CD4-positive, alpha-beta memory T cell (primary cell): Measurements from ENCODE around the gene PIP5KL1. TPM values are rescaled to one million over a fixed set of nuclear protein-coding genes. Genes with fewer than 3 reads are reported as not detected.

ENCODE experiments used
- CTCF ChIA-PET: fragments of 350-600 bp; sonication (Branson Sonifier 250); formaldehyde crosslinking; loops from one replicate; lab custom pipeline; 2021; ENCODE audit warnings: inconsistent platforms; ENCODE audit not compliant: partially characterized antibody; lab: Charles Lee
- POLR2A ChIA-PET: fragments of 350-600 bp; sonication (Branson Sonifier 250); formaldehyde crosslinking; loops from one replicate; lab custom pipeline; 2021; ENCODE audit not compliant: partially characterized antibody; lab: Charles Lee
- DNase-seq, 5 donors: peaks; one replicate each; pipeline versions ENCODE4 v3.0.0 to v3.0.0-alpha.2; 2020 to 2022; ENCODE audit warnings: mixed read lengths in 1 of 5
- H3K27ac ChIP-seq: one replicate; pipeline ENCODE4 v1.7.0; 2013; ENCODE audit warnings: low read depth, low read length
- H3K27me3 ChIP-seq: 2 replicates; pipeline ENCODE4 v1.7.0; 2013; ENCODE audit warnings: mild to moderate bottlenecking, low read length, moderate library complexity; ENCODE audit not compliant: insufficient read depth
- H3K36me3 ChIP-seq: 2 replicates; pipeline ENCODE4 v1.7.0; 2013; ENCODE audit warnings: mild to moderate bottlenecking, low read length, moderate library complexity; ENCODE audit not compliant: insufficient read depth
- H3K4me1 ChIP-seq: 2 replicates; pipeline ENCODE4 v1.7.0; 2013; ENCODE audit warnings: mild to moderate bottlenecking, low read length, moderate library complexity; ENCODE audit not compliant: insufficient read depth
- H3K4me3 ChIP-seq, 2 donors: one replicate each; pipeline ENCODE4 v1.7.0; 2013; ENCODE audit warnings: low read length in 2 of 2, mild to moderate bottlenecking in 1 of 2
- H3K9me3 ChIP-seq, 2 donors: one replicate each; pipeline ENCODE4 v1.7.0; 2013; ENCODE audit warnings: low read length in 2 of 2, control low read depth in 1 of 2; ENCODE audit not compliant: control insufficient read depth in 1 of 2
- H3K27ac Mint-ChIP-seq, 7 donors: one replicate each; pipeline ENCODE4 v1.8.0; 2020 to 2021; ENCODE audit warnings: mixed read lengths in 7 of 7, mild to moderate bottlenecking in 6 of 7, inconsistent platforms in 3 of 7, moderate library complexity in 3 of 7
- H3K27me3 Mint-ChIP-seq, 2 donors: one replicate each; pipeline ENCODE4 v1.8.0; 2020 to 2021; ENCODE audit warnings: mixed read lengths in 2 of 2
- H3K36me3 Mint-ChIP-seq, 2 donors: one replicate each; pipeline ENCODE4 v1.8.0; 2020 to 2021; ENCODE audit warnings: mixed read lengths in 2 of 2, inconsistent platforms in 1 of 2, mild to moderate bottlenecking in 1 of 2
- H3K4me1 Mint-ChIP-seq, 4 donors: one replicate each; pipeline ENCODE4 v1.8.0; 2020 to 2021; ENCODE audit warnings: mixed read lengths in 4 of 4, mild to moderate bottlenecking in 1 of 4
- H3K4me3 Mint-ChIP-seq, 8 donors: one replicate each; pipeline ENCODE4 v1.8.0; 2020 to 2021; ENCODE audit warnings: mixed read lengths in 8 of 8, mild to moderate bottlenecking in 7 of 8, moderate library complexity in 6 of 8, inconsistent platforms in 3 of 8
- H3K9me3 Mint-ChIP-seq, 8 donors: one replicate each; pipeline ENCODE4 v1.8.0; 2020 to 2021; ENCODE audit warnings: mixed read lengths in 8 of 8, mild to moderate bottlenecking in 5 of 8, inconsistent platforms in 3 of 8, moderate library complexity in 1 of 8
- intact Hi-C: fragments of 100-400 bp; cut with micrococcal nuclease; formaldehyde crosslinking; loops from one replicate; pipeline ENCODE4 v1.15.1; 2023
- polyA plus RNA-seq, 2 donors: library from polyadenylated mRNA; unstranded; fragments of 300-500 nt; fragmentation: Illumina TruSeq; gene quantifications; one replicate each; pipeline ENCODE4 v1.2.3, GENCODE V29; 2021
- total RNA-seq, 2 experiments: library from RNA; stranded (reverse); gene quantifications; one replicate each; pipeline ENCODE4 v1.2.3, GENCODE V29; 2021

Gene PIP5KL1
- total and polyA plus RNA-seq, 4 experiments from 2014 or later, result 0.26 to 1.8 (median 0.76) TPM

- H3K4me1 Mint-ChIP-seq, result peaks cover 12 to 59% (median 37%) of the 10 kb centered on the region in 4 donors
- H3K27ac ChIP-seq, result peak within 1 kb of the TSS; percentile 60
- H3K27me3 Mint-ChIP-seq, result no peaks in the 10 kb centered on the region
- peak within 1 kb of the TSS; percentile 47 to 91 (median 88) for H3K27ac Mint-ChIP-seq
- H3K4me3 ChIP-seq, result peak within 1 kb of the TSS; percentile 68 to 79
- intact Hi-C loops, result no loop called here
- H3K9me3 ChIP-seq, result no peaks in the 10 kb centered on the region
- peak within 1 kb of the TSS; percentile 87 to 92 (median 90) for H3K4me3 Mint-ChIP-seq
- H3K9me3 Mint-ChIP-seq, result peaks cover 0 to 5% (median 0%) of the 10 kb centered on the region in 8 donors
- H3K36me3 ChIP-seq, result peaks cover 21% of the 10 kb centered on the region
- peaks cover 25 to 39% of the 10 kb centered on the region in 2 donors for H3K36me3 Mint-ChIP-seq
- H3K27me3 ChIP-seq, result no peaks in the 10 kb centered on the region
- CTCF ChIA-PET, result interaction anchor here (1.1 to 3.0 kb wide), 4 partner anchors 18 to 30 kb away, joined by 3 to 12 read pairs (median 6); partner anchors contain the start of gene ST6GALNAC4
- peak; percentile 61 to 74 (median 63) for DNase-seq
- POLR2A ChIA-PET, result interaction anchor here (0.7 to 5.3 kb wide), 15 partner anchors 10 to 449 kb away, joined by 3 to 25 read pairs (median 4); partner anchors contain the start of genes SH2D3C, ST6GALNAC4 and TOR2A
- peaks cover 58% of the 10 kb centered on the region for H3K4me1 ChIP-seq
These were observed 31.2 kb downstream of the PIP5KL1 start, which contains the start of gene ST6GALNAC6 for GRCh38 chr9:127899128-127899943. TSS of gene ST6GALNAC6 (minus strand) at chr9:127899603. CDS start at chr9:127897981, 1,622 bp downstream.

- Histone ChIP-seq H3K27ac (peak overlapping the region; percentile 60), H3K9me3 (no peaks in the 10 kb centered on the region), H3K36me3 (peaks cover 29% of the 10 kb centered on the region), H3K4me3 (peak overlapping the region in 1 of 2 donors; percentile 68), H3K4me1 (peaks cover 50% of the 10 kb centered on the region), H3K27me3 (no peaks in the 10 kb centered on the region)
- Mint-ChIP-seq H3K27ac (peak overlapping the region in 6 of 7 donors; percentile 53 to 91 (median 88)), H3K9me3 (peaks cover 0 to 7% (median 0%) of the 10 kb centered on the region in 8 donors), H3K27me3 (no peaks in the 10 kb centered on the region), H3K4me3 (peak overlapping the region; percentile 86 to 92 (median 90)), H3K36me3 (peaks cover 33 to 42% of the 10 kb centered on the region in 2 donors), H3K4me1 (peaks cover 8 to 58% (median 35%) of the 10 kb centered on the region in 4 donors)
- ChIA-PET POLR2A (interaction anchor here (0.7 to 5.3 kb wide), 10 partner anchors 9 to 164 kb away, joined by 3 to 25 read pairs (median 4); partner anchors contain the start of genes SH2D3C, ST6GALNAC4 and TOR2A), CTCF (interaction anchor here (1.6 to 3.0 kb wide), 2 partner anchors 22 to 29 kb away, joined by 5 to 12 read pairs; no protein-coding TSS in a partner anchor)
- intact Hi-C loops, result no loop called here
- DNase-seq, result peak in 1 of 5 donors; percentile 49
These were observed 32.0 kb downstream of the PIP5KL1 start for GRCh38 chr9:127898433-127899127.

- Mint-ChIP-seq H3K36me3 (peaks cover 46 to 52% of the 10 kb centered on the region in 2 donors), H3K27ac (peak overlapping the region in 3 of 7 donors; percentile 30 to 66 (median 53)), H3K9me3 (peaks cover 0 to 13% (median 0%) of the 10 kb centered on the region in 8 donors), H3K27me3 (no peaks in the 10 kb centered on the region), H3K4me3 (peak overlapping the region in 6 of 8 donors; percentile 7 to 57 (median 54)), H3K4me1 (peaks cover 7 to 63% (median 32%) of the 10 kb centered on the region in 4 donors)
- H3K4me3 ChIP-seq, result no peak overlapping the region
- peaks cover 42% of the 10 kb centered on the region for H3K36me3 ChIP-seq
- no peak for DNase-seq
- ChIA-PET POLR2A (interaction anchor here (1.2 to 5.3 kb wide), 3 partner anchors 9 to 111 kb away, joined by 3 to 25 read pairs (median 4); partner anchors contain the start of genes CDK9 and ST6GALNAC4), CTCF (interaction anchor here (0.6 to 3.0 kb wide), 2 partner anchors 24 to 28 kb away, joined by 3 to 12 read pairs; no protein-coding TSS in a partner anchor)
- intact Hi-C loops, result no loop called here
- H3K4me1 ChIP-seq, result peaks cover 40% of the 10 kb centered on the region
- H3K9me3 ChIP-seq, result no peaks in the 10 kb centered on the region
- H3K27ac ChIP-seq, result no peak overlapping the region
- no peaks in the 10 kb centered on the region for H3K27me3 ChIP-seq
These were observed 33.3 kb downstream of the PIP5KL1 start for GRCh38 chr9:127897193-127897692.

- Histone ChIP-seq H3K9me3 (no peaks in the 10 kb centered on the region), H3K27me3 (no peaks in the 10 kb centered on the region), H3K27ac (no peak overlapping the region), H3K36me3 (peaks cover 45% of the 10 kb centered on the region), H3K4me3 (no peak overlapping the region), H3K4me1 (peaks cover 37% of the 10 kb centered on the region)
- peak overlapping the region in 2 of 8 donors; percentile 38 to 43 for H3K4me3 Mint-ChIP-seq
- peaks cover 49 to 56% of the 10 kb centered on the region in 2 donors for H3K36me3 Mint-ChIP-seq
- ChIA-PET CTCF (interaction anchor here (0.6 kb wide), 1 partner anchor 25 kb away, joined by 3 read pairs; no protein-coding TSS in a partner anchor), POLR2A (interaction anchor here (1.2 to 5.3 kb wide), 4 partner anchors 8 to 111 kb away, joined by 3 to 25 read pairs (median 4); partner anchors contain the start of genes CDK9 and ST6GALNAC4)
- no peaks in the 10 kb centered on the region for H3K27me3 Mint-ChIP-seq
- peaks cover 0 to 13% (median 0%) of the 10 kb centered on the region in 8 donors for H3K9me3 Mint-ChIP-seq
- H3K27ac Mint-ChIP-seq, result peak overlapping the region in 3 of 7 donors; percentile 28 to 73 (median 67)
- H3K4me1 Mint-ChIP-seq, result peaks cover 7 to 60% (median 29%) of the 10 kb centered on the region in 4 donors
- no peak for DNase-seq
- intact Hi-C loops, result no loop called here
These were observed 34.0 kb downstream of the PIP5KL1 start for GRCh38 chr9:127896395-127897192.

- Histone ChIP-seq H3K4me3 (no peak overlapping the region), H3K36me3 (peaks cover 48% of the 10 kb centered on the region), H3K9me3 (no peaks in the 10 kb centered on the region), H3K27ac (no peak overlapping the region), H3K4me1 (peaks cover 33% of the 10 kb centered on the region), H3K27me3 (no peaks in the 10 kb centered on the region)
- Mint-ChIP-seq H3K36me3 (peaks cover 56 to 63% of the 10 kb centered on the region in 2 donors), H3K4me1 (peaks cover 4 to 58% (median 28%) of the 10 kb centered on the region in 4 donors), H3K9me3 (peaks cover 0 to 13% (median 0%) of the 10 kb centered on the region in 8 donors), H3K4me3 (peak overlapping the region in 3 of 8 donors; percentile 4 to 25 (median 20)), H3K27me3 (no peaks in the 10 kb centered on the region), H3K27ac (peak overlapping the region in 5 of 7 donors; percentile 51 to 73 (median 53))
- POLR2A ChIA-PET, result interaction anchor here (0.5 to 5.3 kb wide), 6 partner anchors 9 to 126 kb away, joined by 3 to 25 read pairs (median 4); partner anchors contain the start of genes AK1, CDK9 and ST6GALNAC4
- CTCF ChIA-PET, result no interaction called here
- DNase-seq, result no peak
- intact Hi-C loops, result no loop called here
These were observed 34.8 kb downstream of the PIP5KL1 start for GRCh38 chr9:127895811-127896210.

GRCh38 chr9:127893392-127893791 is 37.2 kb downstream of the PIP5KL1 start:
- Mint-ChIP-seq H3K27me3 (no peaks in the 10 kb centered on the region), H3K36me3 (peaks cover 56 to 72% of the 10 kb centered on the region in 2 donors), H3K4me1 (peaks cover 1 to 54% (median 22%) of the 10 kb centered on the region in 4 donors), H3K27ac (no peak overlapping the region), H3K4me3 (no peak overlapping the region), H3K9me3 (peaks cover 0 to 13% (median 0%) of the 10 kb centered on the region in 8 donors)
- Histone ChIP-seq H3K27me3 (no peaks in the 10 kb centered on the region), H3K36me3 (peaks cover 59% of the 10 kb centered on the region), H3K27ac (no peak overlapping the region), H3K9me3 (no peaks in the 10 kb centered on the region), H3K4me3 (no peak overlapping the region), H3K4me1 (peaks cover 19% of the 10 kb centered on the region)
- DNase-seq, result no peak
- ChIA-PET POLR2A (no interaction called here), CTCF (interaction anchor here (1.3 to 1.4 kb wide), 2 partner anchors 28 to 38 kb away, joined by 3 read pairs; no protein-coding TSS in a partner anchor)
- intact Hi-C loops, result no loop called here
